ENCODE data around the gene DNAH2.

The DNAH2 gene

GRCh38 chr17:7706631-7707354 is 10.8 kb upstream of the DNAH2 start:
- H3K4me3 ChIP-seq (ENCODE audit: low read length): no peak overlapping the region
- no peak overlapping the region for H3K27ac ChIP-seq (ENCODE audit: low read depth, low read length)
- no peak overlapping the region for H4K8ac ChIP-seq (ENCODE audit: low read depth, low read length)
- H3K9ac ChIP-seq (ENCODE audit: low read length): no peak overlapping the region
- no peaks in the 10 kb centered on the region for H3K79me1 ChIP-seq (ENCODE audit: low read length)
- no peak overlapping the region for H4K5ac ChIP-seq (ENCODE audit: low read length)
- no peak overlapping the region for H2BK15ac ChIP-seq (replicated peaks; ENCODE audit: low read depth)
- H2BK5ac ChIP-seq (ENCODE audit: low read length): no peak overlapping the region
- H3K4ac ChIP-seq (ENCODE audit: low read depth, low read length): no peak overlapping the region
- no peak overlapping the region for H3K56ac ChIP-seq (ENCODE audit: low read length)
- no peak overlapping the region for H3K23ac ChIP-seq (ENCODE audit: low read length)
- H3K79me2 ChIP-seq (ENCODE audit: control insufficient read depth, insufficient read depth, low read length): no peaks in the 10 kb centered on the region
- peaks cover 3% of the 10 kb centered on the region for H3K27me3 ChIP-seq (ENCODE audit: insufficient read depth, low read length, poor library complexity)
- H2AK5ac ChIP-seq (ENCODE audit: low read length): no peak overlapping the region
- no peak overlapping the region for H2BK120ac ChIP-seq (ENCODE audit: low read depth, low read length)
- no CpG with 5 or more reads among the region's 3 CpGs for WGBS (ENCODE audit: extremely low coverage, insufficient coverage, low lambda C conversion rate)
- no peak overlapping the region for H3K18ac ChIP-seq (ENCODE audit: low read length)
- DNase-seq: no peak
- H3K36me3 ChIP-seq (ENCODE audit: control insufficient read depth, insufficient read depth, low read length): no peaks in the 10 kb centered on the region
- peaks cover 6% of the 10 kb centered on the region for H3K4me1 ChIP-seq (ENCODE audit: control insufficient read depth, low read depth, low read length)
- no peak overlapping the region for H3K4me2 ChIP-seq (ENCODE audit: low read length)

- Histone ChIP-seq H3K4me1 (ENCODE audit: control insufficient read depth, low read depth, low read length) (peaks cover 6% of the 10 kb centered on the region), H3K79me1 (ENCODE audit: low read length) (no peaks in the 10 kb centered on the region), H3K27me3 (ENCODE audit: insufficient read depth, low read length, poor library complexity) (peaks cover 3% of the 10 kb centered on the region), H2BK5ac (ENCODE audit: low read length) (no peak overlapping the region), H3K9ac (ENCODE audit: low read length) (no peak overlapping the region), H2BK15ac (replicated peaks; ENCODE audit: low read depth) (no peak overlapping the region), H4K5ac (ENCODE audit: low read length) (no peak overlapping the region), H3K27ac (ENCODE audit: low read depth, low read length) (no peak overlapping the region), H2AK5ac (ENCODE audit: low read length) (no peak overlapping the region), H3K23ac (ENCODE audit: low read length) (no peak overlapping the region), H3K36me3 (ENCODE audit: control insufficient read depth, insufficient read depth, low read length) (no peaks in the 10 kb centered on the region), H2BK120ac (ENCODE audit: low read depth, low read length) (no peak overlapping the region), H4K8ac (ENCODE audit: low read depth, low read length) (no peak overlapping the region), H3K18ac (ENCODE audit: low read length) (no peak overlapping the region), H3K79me2 (ENCODE audit: control insufficient read depth, insufficient read depth, low read length) (no peaks in the 10 kb centered on the region), H3K56ac (ENCODE audit: low read length) (no peak overlapping the region), H3K4ac (ENCODE audit: low read depth, low read length) (no peak overlapping the region), H3K4me2 (ENCODE audit: low read length) (no peak overlapping the region), H3K4me3 (ENCODE audit: low read length) (no peak overlapping the region)
- no peak for DNase-seq
- WGBS (ENCODE audit: extremely low coverage, insufficient coverage, low lambda C conversion rate): no CpG with 5 or more reads among the region's 9 CpGs
These were observed 10.1 kb upstream of the DNAH2 start for GRCh38 chr17:7707446-7707845.

DNA sequence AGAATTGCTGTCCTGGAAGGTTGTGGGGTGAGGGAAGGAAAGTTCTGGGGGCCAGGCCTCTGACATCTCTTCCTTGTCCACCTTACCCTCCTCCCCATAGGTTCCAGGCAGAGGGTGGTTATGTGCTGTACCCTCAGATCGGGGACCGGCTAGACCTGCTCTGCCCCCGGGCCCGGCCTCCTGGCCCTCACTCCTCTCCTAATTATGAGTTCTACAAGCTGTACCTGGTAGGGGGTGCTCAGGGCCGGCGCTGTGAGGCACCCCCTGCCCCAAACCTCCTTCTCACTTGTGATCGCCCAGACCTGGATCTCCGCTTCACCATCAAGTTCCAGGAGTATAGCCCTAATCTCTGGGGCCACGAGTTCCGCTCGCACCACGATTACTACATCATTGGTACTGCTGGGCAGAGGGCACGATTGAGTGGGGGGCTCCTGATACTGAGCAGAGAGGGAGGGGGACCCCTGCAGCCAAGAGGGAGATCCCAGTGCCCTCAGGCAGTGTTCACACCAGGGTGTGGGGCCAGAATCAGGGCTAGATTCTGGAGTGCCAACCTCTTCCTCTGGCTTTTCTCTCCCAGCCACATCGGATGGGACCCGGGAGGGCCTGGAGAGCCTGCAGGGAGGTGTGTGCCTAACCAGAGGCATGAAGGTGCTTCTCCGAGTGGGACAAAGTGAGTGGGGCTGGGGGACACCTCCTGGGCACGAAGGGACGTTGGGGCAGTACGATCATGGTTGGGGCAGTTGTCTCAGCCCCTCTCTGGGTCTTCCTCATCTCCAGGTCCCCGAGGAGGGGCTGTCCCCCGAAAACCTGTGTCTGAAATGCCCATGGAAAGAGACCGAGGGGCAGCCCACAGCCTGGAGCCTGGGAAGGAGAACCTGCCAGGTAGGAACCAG is 9.4 kb upstream of the DNAH2 start:
- H2BK5ac ChIP-seq (ENCODE audit: low read length): no peak overlapping the region
- no peak overlapping the region for H3K4ac ChIP-seq (ENCODE audit: low read depth, low read length)
- H3K27ac ChIP-seq (ENCODE audit: low read depth, low read length): no peak overlapping the region
- peaks cover 6% of the 10 kb centered on the region for H3K4me1 ChIP-seq (ENCODE audit: control insufficient read depth, low read depth, low read length)
- H3K27me3 ChIP-seq (ENCODE audit: insufficient read depth, low read length, poor library complexity): peaks cover 3% of the 10 kb centered on the region
- WGBS (ENCODE audit: extremely low coverage, insufficient coverage, low lambda C conversion rate): no CpG with 5 or more reads among the region's 22 CpGs
- H3K18ac ChIP-seq (ENCODE audit: low read length): no peak overlapping the region
- H3K9ac ChIP-seq (ENCODE audit: low read length): no peak overlapping the region
- H3K36me3 ChIP-seq (ENCODE audit: control insufficient read depth, insufficient read depth, low read length): no peaks in the 10 kb centered on the region
- H3K79me2 ChIP-seq (ENCODE audit: control insufficient read depth, insufficient read depth, low read length): no peaks in the 10 kb centered on the region
- no peak overlapping the region for H3K4me3 ChIP-seq (ENCODE audit: low read length)
- H3K79me1 ChIP-seq (ENCODE audit: low read length): no peaks in the 10 kb centered on the region
- H2BK15ac ChIP-seq (replicated peaks; ENCODE audit: low read depth): no peak overlapping the region
- no peak overlapping the region for H4K8ac ChIP-seq (ENCODE audit: low read depth, low read length)
- no peak overlapping the region for H4K5ac ChIP-seq (ENCODE audit: low read length)
- no peak overlapping the region for H2AK5ac ChIP-seq (ENCODE audit: low read length)
- H3K23ac ChIP-seq (ENCODE audit: low read length): no peak overlapping the region
- H3K56ac ChIP-seq (ENCODE audit: low read length): no peak overlapping the region
- no peak overlapping the region for H2BK120ac ChIP-seq (ENCODE audit: low read depth, low read length)
- no peak overlapping the region for H3K4me2 ChIP-seq (ENCODE audit: low read length)
- no peak for DNase-seq

- no CpG with 5 or more reads among the region's 11 CpGs for WGBS (ENCODE audit: extremely low coverage, insufficient coverage, low lambda C conversion rate)
- H3K36me3 ChIP-seq (ENCODE audit: control insufficient read depth, insufficient read depth, low read length): no peaks in the 10 kb centered on the region
- H3K9ac ChIP-seq (ENCODE audit: low read length): no peak overlapping the region
- no peak overlapping the region for H2AK5ac ChIP-seq (ENCODE audit: low read length)
- H3K56ac ChIP-seq (ENCODE audit: low read length): no peak overlapping the region
- no peak overlapping the region for H2BK5ac ChIP-seq (ENCODE audit: low read length)
- no peak overlapping the region for H2BK120ac ChIP-seq (ENCODE audit: low read depth, low read length)
- no peak overlapping the region for H2BK15ac ChIP-seq (replicated peaks; ENCODE audit: low read depth)
- no peak overlapping the region for H3K4me2 ChIP-seq (ENCODE audit: low read length)
- no peaks in the 10 kb centered on the region for H3K79me1 ChIP-seq (ENCODE audit: low read length)
- no peak overlapping the region for H3K23ac ChIP-seq (ENCODE audit: low read length)
- H3K27me3 ChIP-seq (ENCODE audit: insufficient read depth, low read length, poor library complexity): peaks cover 3% of the 10 kb centered on the region
- no peak overlapping the region for H3K18ac ChIP-seq (ENCODE audit: low read length)
- H4K8ac ChIP-seq (ENCODE audit: low read depth, low read length): no peak overlapping the region
- no peak overlapping the region for H4K5ac ChIP-seq (ENCODE audit: low read length)
- peaks cover 4% of the 10 kb centered on the region for H3K4me1 ChIP-seq (ENCODE audit: control insufficient read depth, low read depth, low read length)
- H3K4me3 ChIP-seq (ENCODE audit: low read length): no peak overlapping the region
- no peak for DNase-seq
- H3K79me2 ChIP-seq (ENCODE audit: control insufficient read depth, insufficient read depth, low read length): no peaks in the 10 kb centered on the region
- H3K4ac ChIP-seq (ENCODE audit: low read depth, low read length): no peak overlapping the region
- H3K27ac ChIP-seq (ENCODE audit: low read depth, low read length): no peak overlapping the region
These were observed 8.5 kb upstream of the DNAH2 start for GRCh38 chr17:7709031-7709430.

DNA sequence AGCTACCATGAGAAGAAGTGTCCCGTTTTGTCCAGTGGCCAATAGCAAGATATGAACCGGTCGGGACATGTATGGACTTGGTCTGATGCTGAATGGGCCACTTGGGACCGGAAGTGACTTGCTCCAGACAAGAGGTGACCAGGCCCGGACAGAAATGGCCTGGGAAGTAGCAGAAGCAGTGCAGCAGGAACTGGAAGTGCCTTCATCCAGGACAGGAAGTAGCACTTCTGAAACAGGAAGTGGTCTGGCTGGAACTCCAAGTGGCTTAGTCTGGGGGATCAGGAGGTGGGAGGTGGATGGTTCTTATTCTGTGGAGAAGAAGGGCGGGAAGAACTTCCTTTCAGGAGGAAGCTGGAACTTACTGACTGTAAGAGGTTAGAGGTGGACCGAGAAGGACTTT is 7.2 kb upstream of the DNAH2 start:
- H2BK15ac ChIP-seq (replicated peaks; ENCODE audit: low read depth): no peak overlapping the region
- H3K56ac ChIP-seq (ENCODE audit: low read length): no peak overlapping the region
- H4K5ac ChIP-seq (ENCODE audit: low read length): no peak overlapping the region
- no peak overlapping the region for H3K23ac ChIP-seq (ENCODE audit: low read length)
- H4K8ac ChIP-seq (ENCODE audit: low read depth, low read length): no peak overlapping the region
- H3K4me1 ChIP-seq (ENCODE audit: control insufficient read depth, low read depth, low read length): no peaks in the 10 kb centered on the region
- H3K79me2 ChIP-seq (ENCODE audit: control insufficient read depth, insufficient read depth, low read length): no peaks in the 10 kb centered on the region
- no peak overlapping the region for H3K9ac ChIP-seq (ENCODE audit: low read length)
- no peak overlapping the region for H3K4me2 ChIP-seq (ENCODE audit: low read length)
- no peak overlapping the region for H2BK5ac ChIP-seq (ENCODE audit: low read length)
- H3K4ac ChIP-seq (ENCODE audit: low read depth, low read length): no peak overlapping the region
- WGBS (ENCODE audit: extremely low coverage, insufficient coverage, low lambda C conversion rate): no CpG with 5 or more reads among the region's 7 CpGs
- DNase-seq: no peak
- H3K79me1 ChIP-seq (ENCODE audit: low read length): no peaks in the 10 kb centered on the region
- no peak overlapping the region for H3K4me3 ChIP-seq (ENCODE audit: low read length)
- no peak overlapping the region for H2BK120ac ChIP-seq (ENCODE audit: low read depth, low read length)
- H3K36me3 ChIP-seq (ENCODE audit: control insufficient read depth, insufficient read depth, low read length): no peaks in the 10 kb centered on the region
- H3K27ac ChIP-seq (ENCODE audit: low read depth, low read length): no peak overlapping the region
- H3K18ac ChIP-seq (ENCODE audit: low read length): no peak overlapping the region
- H2AK5ac ChIP-seq (ENCODE audit: low read length): no peak overlapping the region
- H3K27me3 ChIP-seq (ENCODE audit: insufficient read depth, low read length, poor library complexity): peaks cover 3% of the 10 kb centered on the region
